ENCODE results near the gene TPX2.

Gene TPX2

GRCh38 chr20:31749223-31749622 is 10.1 kb downstream of the TPX2 start:
- no peak for DNase-seq (ENCODE audit: low spot score)
- TF ChIP-seq CTCF (IDR thresholded peaks at IDR 0.05; ENCODE audit: extremely low read depth, missing control alignments): no peak

- TF ChIP-seq CTCF (IDR thresholded peaks at IDR 0.05; ENCODE audit: extremely low read depth, missing control alignments): no peak
- no peak for DNase-seq (ENCODE audit: low spot score)
Measured at GRCh38 chr20:31751126-31751525, 12.0 kb downstream of the TPX2 start.

GRCh38 chr20:31757254-31757653 is 18.2 kb downstream of the TPX2 start:
- DNase-seq (ENCODE audit: low spot score): no peak
- no peak for TF ChIP-seq CTCF (IDR thresholded peaks at IDR 0.05; ENCODE audit: extremely low read depth, missing control alignments)

- DNase-seq (ENCODE audit: low spot score): no peak
- TF ChIP-seq CTCF (IDR thresholded peaks at IDR 0.05; ENCODE audit: extremely low read depth, missing control alignments): no peak
Measured at GRCh38 chr20:31758521-31758920, 19.4 kb downstream of the TPX2 start.

GRCh38 chr20:31758991-31759390 is 19.9 kb downstream of the TPX2 start:
- no peak for DNase-seq (ENCODE audit: low spot score)
- TF ChIP-seq CTCF (IDR thresholded peaks at IDR 0.05; ENCODE audit: extremely low read depth, missing control alignments): no peak

GRCh38 chr20:31759836-31760518 is 20.9 kb downstream of the TPX2 start:
- TF ChIP-seq CTCF (IDR thresholded peaks at IDR 0.05; ENCODE audit: extremely low read depth, missing control alignments): no peak
- no peak for DNase-seq (ENCODE audit: low spot score)

- TF ChIP-seq CTCF (IDR thresholded peaks at IDR 0.05; ENCODE audit: extremely low read depth, missing control alignments): no peak
- DNase-seq (ENCODE audit: low spot score): no peak
Measured at GRCh38 chr20:31760519-31761240, 21.6 kb downstream of the TPX2 start.

All from GM20000 (cell line).